ENCODE measurements around the gene NRBP1. TPM values are rescaled to one million over a fixed set of nuclear protein-coding genes. Genes with fewer than 3 reads are reported as not detected.

Gene NRBP1
- total and polyA plus RNA-seq, 11 donors = 27.8 to 114 (median 62.8) TPM

DNA sequence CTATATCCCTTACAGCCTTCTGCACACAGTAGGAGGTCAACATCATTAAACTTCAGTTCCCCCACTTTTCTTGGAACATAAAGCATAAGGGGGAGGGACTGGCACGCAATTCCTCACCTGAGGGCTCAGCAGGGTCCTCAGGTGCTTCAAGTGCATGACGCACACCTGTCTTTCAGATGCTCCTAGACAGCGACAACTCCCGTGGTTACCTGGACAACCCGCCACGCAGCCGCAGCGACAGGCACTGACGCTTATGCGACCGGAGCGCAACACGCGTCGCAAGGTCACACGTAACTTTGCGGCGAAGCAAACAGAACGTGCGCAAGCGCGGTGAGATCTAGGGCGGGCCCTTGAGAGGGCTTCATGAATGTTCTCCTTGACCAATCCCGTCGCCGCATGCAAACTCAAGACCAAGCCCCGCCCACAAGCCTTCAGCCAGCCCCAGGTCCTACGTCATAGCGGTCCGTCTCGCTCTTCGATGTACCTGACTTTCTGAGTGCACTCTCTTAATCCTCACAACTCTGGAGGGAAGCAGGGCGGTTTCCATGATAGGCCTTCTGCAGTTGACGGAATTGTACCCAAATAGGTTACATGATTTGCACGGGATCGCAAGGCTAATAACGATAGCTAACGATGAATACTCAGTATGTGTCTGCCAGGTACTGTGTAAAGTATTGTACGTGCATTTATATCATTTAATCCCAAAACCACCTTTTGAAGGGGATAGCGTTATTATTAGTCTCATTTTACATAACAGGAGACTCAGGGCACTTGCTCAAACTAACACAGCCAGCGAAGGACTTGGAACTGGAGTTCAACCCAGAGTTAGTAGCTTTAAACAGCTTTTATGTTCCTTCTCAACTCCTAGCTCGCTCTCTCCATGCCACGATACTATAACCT, 61.3 kb downstream of the NRBP1 start, which contains the start of gene IFT172:
IFT172 (minus strand) TSS at position 246 of the 900 bp plus-strand sequence; CDS start at position 156, 90 bp downstream.
- peak within 1 kb of the TSS; percentile 28 to 80 (median 70) for H3K4me3 ChIP-seq
- peak in 1 of 2 donors; percentile 60 for TF ChIP-seq POLR2A (IDR thresholded peaks at IDR 0.05)
- TF ChIP-seq, protein P1, sequence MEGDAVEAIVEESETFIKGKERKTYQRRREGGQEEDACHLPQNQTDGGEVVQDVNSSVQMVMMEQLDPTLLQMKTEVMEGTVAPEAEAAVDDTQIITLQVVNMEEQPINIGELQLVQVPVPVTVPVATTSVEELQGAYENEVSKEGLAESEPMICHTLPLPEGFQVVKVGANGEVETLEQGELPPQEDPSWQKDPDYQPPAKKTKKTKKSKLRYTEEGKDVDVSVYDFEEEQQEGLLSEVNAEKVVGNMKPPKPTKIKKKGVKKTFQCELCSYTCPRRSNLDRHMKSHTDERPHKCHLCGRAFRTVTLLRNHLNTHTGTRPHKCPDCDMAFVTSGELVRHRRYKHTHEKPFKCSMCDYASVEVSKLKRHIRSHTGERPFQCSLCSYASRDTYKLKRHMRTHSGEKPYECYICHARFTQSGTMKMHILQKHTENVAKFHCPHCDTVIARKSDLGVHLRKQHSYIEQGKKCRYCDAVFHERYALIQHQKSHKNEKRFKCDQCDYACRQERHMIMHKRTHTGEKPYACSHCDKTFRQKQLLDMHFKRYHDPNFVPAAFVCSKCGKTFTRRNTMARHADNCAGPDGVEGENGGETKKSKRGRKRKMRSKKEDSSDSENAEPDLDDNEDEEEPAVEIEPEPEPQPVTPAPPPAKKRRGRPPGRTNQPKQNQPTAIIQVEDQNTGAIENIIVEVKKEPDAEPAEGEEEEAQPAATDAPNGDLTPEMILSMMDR (IDR thresholded peaks at IDR 0.05) = no peak
- H3K36me3 ChIP-seq = peaks cover 0 to 10% (median 5%) of the 10 kb centered on the region in 9 donors
- H3K27ac ChIP-seq = peak within 1 kb of the TSS in 11 of 12 donors; percentile 44 to 83 (median 66)
- 6 to 8% (median 7%) methylated on average over 36 to 43 of the region's 43 CpGs for WGBS, 4 donors
- intact Hi-C loops (cut with DNase I) = loop anchor here in 6 of 10 donors (2.0 to 10.0 kb wide), 5 partner anchors 93 to 139 kb away; partner anchors contain the start of genes CCDC121 (in 4 of the 6), GPN1 (in 4 of the 6) and ZNF512 (in 4 of the 6)
- H3K27me3 ChIP-seq = peaks cover 0 to 11% (median 0%) of the 10 kb centered on the region in 9 donors
- DNase-seq (peak; percentile 98 to 99 (median 99)), ATAC-seq (peak; percentile 98 to 100 (median 98))
- H3K9me3 ChIP-seq = no peaks in the 10 kb centered on the region
- H3K4me1 ChIP-seq = peaks cover 0 to 25% (median 16%) of the 10 kb centered on the region in 12 donors

Other genes starting within 250 kb of the NRBP1 start
- 100 to 1,000 TPM in 8 of 9 donors, 10 to 100 TPM in 1; 96.9 to 210 (median 144) TPM for gene ATRAID, start 216.6 kb upstream of the NRBP1 start, total RNA-seq
- gene ATRAID, start 216.6 kb upstream of the NRBP1 start, polyA plus RNA-seq = 100 to 1,000 TPM; 126 to 195 TPM
- 10 to 100 TPM in 5 of 9 donors, 1 to 10 TPM in 4; 6.3 to 16.7 (median 10.3) TPM for gene SLC5A6, start 216.4 kb upstream of the NRBP1 start, total RNA-seq
- 10 to 100 TPM in 1 of 2 donors, 1 to 10 TPM in 1; 6.7 to 37.7 TPM for gene SLC5A6, start 216.4 kb upstream of the NRBP1 start, polyA plus RNA-seq
- 10 to 100 TPM in 2 of 9 donors, 1 to 10 TPM in 7; 5.0 to 14.2 (median 6.7) TPM for gene CAD, start 211.3 kb upstream of the NRBP1 start, total RNA-seq
- gene CAD, start 211.3 kb upstream of the NRBP1 start, polyA plus RNA-seq = 1 to 10 TPM; 3.2 to 9.3 TPM
- gene SLC30A3, start 165.6 kb upstream of the NRBP1 start, total RNA-seq = 10 to 100 TPM in 2 of 9 donors, 1 to 10 TPM in 7; 5.0 to 18.1 (median 9.0) TPM
- 1 to 10 TPM; 5.6 to 9.2 TPM for gene SLC30A3, start 165.6 kb upstream of the NRBP1 start, polyA plus RNA-seq
- gene DNAJC5G, start 153.2 kb upstream of the NRBP1 start, total RNA-seq = 1 to 10 TPM in 5 of 9 donors, under 1 TPM in 4; 0.36 to 3.3 (median 1.2) TPM
- 1 to 10 TPM in 1 of 2 donors, under 1 TPM in 1; 0.11 to 1.8 TPM for gene DNAJC5G, start 153.2 kb upstream of the NRBP1 start, polyA plus RNA-seq
- 100 to 1,000 TPM; 175 to 329 (median 241) TPM for gene TRIM54, start 146.2 kb upstream of the NRBP1 start, total RNA-seq
- gene TRIM54, start 146.2 kb upstream of the NRBP1 start, polyA plus RNA-seq = 100 to 1,000 TPM; 128 to 324 TPM
- gene UCN, start 120.2 kb upstream of the NRBP1 start, total RNA-seq = 1 to 10 TPM in 6 of 9 donors, under 1 TPM in 3; 0.60 to 2.5 (median 1.1) TPM
- gene UCN, start 120.2 kb upstream of the NRBP1 start, polyA plus RNA-seq = 1 to 10 TPM; 1.3 to 1.4 TPM
- 100 to 1,000 TPM in 1 of 9 donors, 10 to 100 TPM in 8; 48.8 to 103 (median 65.7) TPM for gene MPV17, start 105.5 kb upstream of the NRBP1 start, total RNA-seq
- 100 to 1,000 TPM in 1 of 2 donors, 10 to 100 TPM in 1; 69.3 to 134 TPM for gene MPV17, start 105.5 kb upstream of the NRBP1 start, polyA plus RNA-seq
- 10 to 100 TPM; 19.9 to 42.6 (median 28.3) TPM for gene GTF3C2, start 71.9 kb upstream of the NRBP1 start, total RNA-seq
- 10 to 100 TPM; 17.8 to 21.9 TPM for gene GTF3C2, start 71.9 kb upstream of the NRBP1 start, polyA plus RNA-seq
- gene EIF2B4, start 58.3 kb upstream of the NRBP1 start, total RNA-seq = 10 to 100 TPM; 28.5 to 59.3 (median 37.0) TPM
- gene EIF2B4, start 58.3 kb upstream of the NRBP1 start, polyA plus RNA-seq = 10 to 100 TPM; 40.2 to 69.0 TPM
- gene SNX17, start 58.0 kb upstream of the NRBP1 start, total RNA-seq = 10 to 100 TPM; 59.4 to 90.7 (median 77.2) TPM
- 100 to 1,000 TPM in 1 of 2 donors, 10 to 100 TPM in 1; 39.2 to 106 TPM for gene SNX17, start 58.0 kb upstream of the NRBP1 start, polyA plus RNA-seq
- 10 to 100 TPM in 1 of 9 donors, 1 to 10 TPM in 8; 2.8 to 10.4 (median 7.1) TPM for gene ZNF513, start 47.9 kb upstream of the NRBP1 start, total RNA-seq
- gene ZNF513, start 47.9 kb upstream of the NRBP1 start, polyA plus RNA-seq = 10 to 100 TPM in 1 of 2 donors, 1 to 10 TPM in 1; 8.7 to 11.8 TPM
- gene PPM1G, start 19.0 kb upstream of the NRBP1 start, total RNA-seq = 10 to 100 TPM; 31.7 to 49.7 (median 40.2) TPM
- gene PPM1G, start 19.0 kb upstream of the NRBP1 start, polyA plus RNA-seq = 10 to 100 TPM; 31.2 to 87.2 TPM
- gene KRTCAP3, start 13.8 kb downstream of the NRBP1 start, total RNA-seq = 1 to 10 TPM in 1 of 9 donors, under 1 TPM in 2, not detected in 6; 0.50 to 1.7 (median 0.61) TPM
- gene KRTCAP3, start 13.8 kb downstream of the NRBP1 start, polyA plus RNA-seq = under 1 TPM in 1 of 2 donors, not detected in 1; 0.65 TPM
- gene IFT172, start 61.1 kb downstream of the NRBP1 start, total RNA-seq = 10 to 100 TPM; 13.6 to 25.7 (median 17.4) TPM
- gene IFT172, start 61.1 kb downstream of the NRBP1 start, polyA plus RNA-seq = 10 to 100 TPM; 11.9 to 27.2 TPM
- gene FNDC4, start 66.6 kb downstream of the NRBP1 start, total RNA-seq = 1 to 10 TPM; 1.0 to 4.7 (median 3.1) TPM
- gene FNDC4, start 66.6 kb downstream of the NRBP1 start, polyA plus RNA-seq = 10 to 100 TPM in 1 of 2 donors, 1 to 10 TPM in 1; 2.0 to 10.5 TPM
- gene GCKR, start 68.2 kb downstream of the NRBP1 start, total RNA-seq = 1 to 10 TPM in 1 of 9 donors, under 1 TPM in 3, not detected in 5; 0.28 to 1.1 (median 0.38) TPM
- 1 to 10 TPM in 1 of 2 donors, under 1 TPM in 1; 0.23 to 1.7 TPM for gene GCKR, start 68.2 kb downstream of the NRBP1 start, polyA plus RNA-seq
- gene ZNF512, start 154.4 kb downstream of the NRBP1 start, total RNA-seq = 10 to 100 TPM; 13.2 to 31.8 (median 20.1) TPM
- 10 to 100 TPM in 1 of 2 donors, 1 to 10 TPM in 1; 8.4 to 15.8 TPM for gene ZNF512, start 154.4 kb downstream of the NRBP1 start, polyA plus RNA-seq
- 1 to 10 TPM; 3.9 to 7.7 (median 5.8) TPM for gene CCDC121, start 200.4 kb downstream of the NRBP1 start, total RNA-seq
- gene CCDC121, start 200.4 kb downstream of the NRBP1 start, polyA plus RNA-seq = 1 to 10 TPM; 2.5 to 3.5 TPM
- 10 to 100 TPM; 14.4 to 22.3 (median 19.4) TPM for gene GPN1, start 200.4 kb downstream of the NRBP1 start, total RNA-seq
- 10 to 100 TPM; 10.1 to 35.9 TPM for gene GPN1, start 200.4 kb downstream of the NRBP1 start, polyA plus RNA-seq
- 10 to 100 TPM; 18.6 to 29.5 (median 27.0) TPM for gene SUPT7L, start 235.0 kb downstream of the NRBP1 start, total RNA-seq
- gene SUPT7L, start 235.0 kb downstream of the NRBP1 start, polyA plus RNA-seq = 10 to 100 TPM; 21.0 to 22.4 TPM
- gene SLC4A1AP, start 235.3 kb downstream of the NRBP1 start, total RNA-seq = 10 to 100 TPM; 19.2 to 25.6 (median 22.4) TPM
- gene SLC4A1AP, start 235.3 kb downstream of the NRBP1 start, polyA plus RNA-seq = 10 to 100 TPM; 14.9 to 27.8 TPM